WTC11 (cell line): ENCODE measurements around the gene TRMT10A. TPM values are rescaled to one million over a fixed set of nuclear protein-coding genes. Genes with fewer than 3 reads are reported as not detected.

Experiments
- ATAC-seq: fragments of 200-7000 bp; cut with Tn5 transposase; 2 replicates; pipeline ENCODE4 v1.10.0; 2021; ENCODE audit warnings: mild to moderate bottlenecking, moderate library complexity
- CTCF ChIA-PET: fragments of 300-600 bp; sonication (Branson Sonifier 250); formaldehyde crosslinking; loops from one replicate; lab custom pipeline; 2021; ENCODE audit warnings: antibody characterized with exemption; lab: Charles Lee
- POLR2A ChIA-PET: fragments of 350-600 bp; sonication (Branson Sonifier 250); formaldehyde crosslinking; loops from one replicate; lab custom pipeline; 2021; ENCODE audit warnings: antibody characterized with exemption; lab: Charles Lee
- DNase-seq: peaks from one replicate; pipeline ENCODE4 v3.0.0; 2021; ENCODE audit warnings: low spot score
- H3K27ac Mint-ChIP-seq: 2 replicates; pipeline ENCODE4 v1.8.0; 2021; ENCODE audit warnings: mixed read lengths
- H3K27me3 Mint-ChIP-seq: 2 replicates; pipeline ENCODE4 v1.8.0; 2021; ENCODE audit warnings: low read depth, mild to moderate bottlenecking, moderate library complexity, mixed read lengths
- H3K36me3 Mint-ChIP-seq: 2 replicates; pipeline ENCODE4 v1.8.0; 2021; ENCODE audit warnings: mixed read lengths
- H3K4me1 Mint-ChIP-seq: 2 replicates; pipeline ENCODE4 v1.8.0; 2022; ENCODE audit warnings: mixed read lengths
- H3K4me3 Mint-ChIP-seq: 2 replicates; pipeline ENCODE4 v1.8.0; 2021; ENCODE audit warnings: mild to moderate bottlenecking, moderate library complexity, mixed read lengths
- H3K9me3 Mint-ChIP-seq: 2 replicates; pipeline ENCODE4 v1.8.0; 2021; ENCODE audit warnings: mixed read lengths
- ATF6 ChIP-seq: sonication (generic); formaldehyde crosslinking; IDR thresholded peaks from 2 replicates; pipeline ENCODE4 v1.8.1; 2023; ENCODE audit warnings: mild to moderate bottlenecking, missing genetic modification reagents
- E2F5 ChIP-seq: sonication (generic); formaldehyde crosslinking; IDR thresholded peaks from 2 replicates; pipeline ENCODE4 v1.8.1; 2022; ENCODE audit warnings: mild to moderate bottlenecking, moderate library complexity, missing genetic modification reagents
- ERG ChIP-seq: fragments of 250-450 bp; sonication (Bioruptor Pico); IDR thresholded peaks from 2 replicates; pipeline ENCODE4 v1.8.0; 2021; ENCODE audit warnings: mild to moderate bottlenecking
- ESRRA ChIP-seq: sonication (generic); formaldehyde crosslinking; IDR thresholded peaks from 2 replicates; pipeline ENCODE4 v1.8.1; 2022; ENCODE audit warnings: mild to moderate bottlenecking, missing genetic modification reagents, borderline replicate concordance
- ETV6 ChIP-seq: sonication (generic); formaldehyde crosslinking; IDR thresholded peaks from 2 replicates; pipeline ENCODE4 v1.8.1; 2022; ENCODE audit warnings: mild to moderate bottlenecking, missing genetic modification reagents
- NR1H2 ChIP-seq: sonication (generic); formaldehyde crosslinking; IDR thresholded peaks from 2 replicates; pipeline ENCODE4 v1.9.0; 2021; ENCODE audit warnings: mild to moderate bottlenecking, moderate library complexity, missing genetic modification reagents
- PRDM15 ChIP-seq: sonication (generic); formaldehyde crosslinking; IDR thresholded peaks from 2 replicates; pipeline ENCODE4 v1.8.0; 2022; ENCODE audit warnings: missing genetic modification reagents
- PREB ChIP-seq: sonication (generic); formaldehyde crosslinking; IDR thresholded peaks from 2 replicates; pipeline ENCODE4 v1.8.1; 2022; ENCODE audit warnings: mild to moderate bottlenecking, missing genetic modification reagents, moderate library complexity, borderline replicate concordance
- RELA ChIP-seq: sonication (generic); formaldehyde crosslinking; IDR thresholded peaks from 2 replicates; pipeline ENCODE4 v1.8.1; 2022; ENCODE audit warnings: missing genetic modification reagents, mild to moderate bottlenecking, borderline replicate concordance
- USF2 ChIP-seq: sonication (generic); formaldehyde crosslinking; IDR thresholded peaks from 2 replicates; pipeline ENCODE4 v1.8.1; 2023; ENCODE audit warnings: mild to moderate bottlenecking, missing genetic modification reagents, moderate library complexity
- ZBTB21 ChIP-seq: sonication (generic); formaldehyde crosslinking; IDR thresholded peaks from 2 replicates; pipeline ENCODE4 v1.8.1; 2023; ENCODE audit warnings: mild to moderate bottlenecking, missing genetic modification reagents, borderline replicate concordance
- ZNF138 ChIP-seq: sonication (generic); formaldehyde crosslinking; conservative IDR thresholded peaks from 2 replicates; pipeline ENCODE4 v1.8.1; 2022; ENCODE audit warnings: mild to moderate bottlenecking, moderate library complexity, missing genetic modification reagents
- total RNA-seq: library from RNA; stranded (reverse); gene quantifications from 3 replicates; pipeline ENCODE4 v1.2.3, GENCODE V29; 2021

The TRMT10A gene
- total RNA-seq, 1 experiment from 2014 or later, result 3.7 TPM

- ATAC-seq, result no peak
- POLR2A ChIA-PET, result no interaction called here
- Mint-ChIP-seq H3K27ac (no peak overlapping the region), H3K4me3 (no peak overlapping the region), H3K4me1 (no peaks in the 10 kb centered on the region), H3K9me3 (no peaks in the 10 kb centered on the region), H3K27me3 (no peaks in the 10 kb centered on the region), H3K36me3 (no peaks in the 10 kb centered on the region)
- DNase-seq, result no peak
- CTCF ChIA-PET, result interaction anchor here (1.3 kb wide), 1 partner anchor 214 kb away, joined by 3 read pairs; no protein-coding TSS in a partner anchor
- no peak for TF ChIP-seq ETV6
- TF ChIP-seq RELA (CRISPR knock-in tag), result no peak
- TF ChIP-seq ATF6 (CRISPR knock-in tag), result no peak
- TF ChIP-seq PRDM15 (CRISPR knock-in tag), result no peak
- TF ChIP-seq ZNF138 (CRISPR knock-in tag), result no peak
- no peak for TF ChIP-seq USF2
- no peak for TF ChIP-seq ZBTB21 (CRISPR knock-in tag)
- TF ChIP-seq ERG (CRISPR knock-in tag), result no peak
- TF ChIP-seq E2F5 (CRISPR knock-in tag), result no peak
- TF ChIP-seq ESRRA, result no peak
- no peak for TF ChIP-seq PREB
Measured at GRCh38 chr4:99593781-99594641, 30.2 kb upstream of the TRMT10A start.

GRCh38 chr4:99591757-99592156, 27.9 kb upstream of the TRMT10A start:
- no peak overlapping the region for H3K27ac Mint-ChIP-seq
- H3K4me1 Mint-ChIP-seq, result no peaks in the 10 kb centered on the region
- H3K27me3 Mint-ChIP-seq, result no peaks in the 10 kb centered on the region
- no peak for DNase-seq
- H3K4me3 Mint-ChIP-seq, result no peak overlapping the region
- no peak for TF ChIP-seq ETV6
- TF ChIP-seq NR1H2 (CRISPR knock-in tag), result no peak
- ChIA-PET POLR2A (no interaction called here), CTCF (no interaction called here)
- no peak for ATAC-seq
- H3K9me3 Mint-ChIP-seq, result no peaks in the 10 kb centered on the region
- H3K36me3 Mint-ChIP-seq, result no peaks in the 10 kb centered on the region
